ENCODE measurements around the gene ZNF385B.

The ZNF385B gene

GRCh38 chr2:179560257-179560735 lies 301.1 kb downstream of the ZNF385B start:
- TF ChIP-seq EZH2phosphoT487 (IDR thresholded peaks at IDR 0.05; ENCODE audit: low read length) (no peak), EZH2 (optimal IDR thresholded peaks at IDR 0.05; ENCODE audit: low read depth, low read length) (no peak)
- TF ChIP-seq, protein P1, sequence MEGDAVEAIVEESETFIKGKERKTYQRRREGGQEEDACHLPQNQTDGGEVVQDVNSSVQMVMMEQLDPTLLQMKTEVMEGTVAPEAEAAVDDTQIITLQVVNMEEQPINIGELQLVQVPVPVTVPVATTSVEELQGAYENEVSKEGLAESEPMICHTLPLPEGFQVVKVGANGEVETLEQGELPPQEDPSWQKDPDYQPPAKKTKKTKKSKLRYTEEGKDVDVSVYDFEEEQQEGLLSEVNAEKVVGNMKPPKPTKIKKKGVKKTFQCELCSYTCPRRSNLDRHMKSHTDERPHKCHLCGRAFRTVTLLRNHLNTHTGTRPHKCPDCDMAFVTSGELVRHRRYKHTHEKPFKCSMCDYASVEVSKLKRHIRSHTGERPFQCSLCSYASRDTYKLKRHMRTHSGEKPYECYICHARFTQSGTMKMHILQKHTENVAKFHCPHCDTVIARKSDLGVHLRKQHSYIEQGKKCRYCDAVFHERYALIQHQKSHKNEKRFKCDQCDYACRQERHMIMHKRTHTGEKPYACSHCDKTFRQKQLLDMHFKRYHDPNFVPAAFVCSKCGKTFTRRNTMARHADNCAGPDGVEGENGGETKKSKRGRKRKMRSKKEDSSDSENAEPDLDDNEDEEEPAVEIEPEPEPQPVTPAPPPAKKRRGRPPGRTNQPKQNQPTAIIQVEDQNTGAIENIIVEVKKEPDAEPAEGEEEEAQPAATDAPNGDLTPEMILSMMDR (IDR thresholded peaks at IDR 0.05; ENCODE audit: low read length): no peak
- no peak overlapping the region for H3K27ac ChIP-seq (ENCODE audit: low read length)
- no peak for DNase-seq

GRCh38 chr2:179559108-179559806 lies 302.2 kb downstream of the ZNF385B start:
- no peak overlapping the region for H3K4me3 ChIP-seq (ENCODE audit: low read length)
- H3K9me3 ChIP-seq (replicated peaks; ENCODE audit: insufficient read depth, low read length): no peaks in the 10 kb centered on the region
- H3K27me3 ChIP-seq (replicated peaks; ENCODE audit: insufficient read depth, low read length): no peaks in the 10 kb centered on the region
- no peaks in the 10 kb centered on the region for H3K79me2 ChIP-seq (ENCODE audit: low read length)
- no peak overlapping the region for H2AFZ ChIP-seq (ENCODE audit: low read length)
- H3K9ac ChIP-seq (ENCODE audit: low read length): no peak overlapping the region
- no peaks in the 10 kb centered on the region for H3F3A ChIP-seq (ENCODE audit: insufficient read depth, low read length)
- no peaks in the 10 kb centered on the region for H3K9me2 ChIP-seq (replicated peaks; ENCODE audit: insufficient read depth, low read length)
- DNase-seq: no peak
- H3K36me3 ChIP-seq (replicated peaks; ENCODE audit: insufficient read depth, low read length): no peaks in the 10 kb centered on the region
- no peaks in the 10 kb centered on the region for H4K20me1 ChIP-seq (ENCODE audit: insufficient read depth, low read length)
- no peak overlapping the region for H3K4me2 ChIP-seq (ENCODE audit: low read depth, low read length)
- H3K27ac ChIP-seq (ENCODE audit: low read length): no peak overlapping the region
- no peak for TF ChIP-seq EZH2phosphoT487 (IDR thresholded peaks at IDR 0.05; ENCODE audit: low read length)
- TF ChIP-seq EZH2 (optimal IDR thresholded peaks at IDR 0.05; ENCODE audit: low read depth, low read length): no peak
- TF ChIP-seq, protein P1 (IDR thresholded peaks at IDR 0.05; ENCODE audit: low read length): no peak
- H3K4me1 ChIP-seq (ENCODE audit: low read length): peaks cover 4% of the 10 kb centered on the region; the same call in 1 of the 2 replicates

More at GRCh38 chr2:179560257-179560735, 301.1 kb downstream of the ZNF385B start:
- no peaks in the 10 kb centered on the region for H3K27me3 ChIP-seq (replicated peaks; ENCODE audit: insufficient read depth, low read length)
- no peak overlapping the region for H3K4me2 ChIP-seq (ENCODE audit: low read depth, low read length)
- no peaks in the 10 kb centered on the region for H3K9me2 ChIP-seq (replicated peaks; ENCODE audit: insufficient read depth, low read length)
- no peaks in the 10 kb centered on the region for H4K20me1 ChIP-seq (ENCODE audit: insufficient read depth, low read length)
- H3F3A ChIP-seq (ENCODE audit: insufficient read depth, low read length): no peaks in the 10 kb centered on the region
- no peak overlapping the region for H2AFZ ChIP-seq (ENCODE audit: low read length)
- H3K36me3 ChIP-seq (replicated peaks; ENCODE audit: insufficient read depth, low read length): no peaks in the 10 kb centered on the region
- H3K79me2 ChIP-seq (ENCODE audit: low read length): no peaks in the 10 kb centered on the region
- H3K4me3 ChIP-seq (ENCODE audit: low read length): no peak overlapping the region
- H3K9me3 ChIP-seq (replicated peaks; ENCODE audit: insufficient read depth, low read length): no peaks in the 10 kb centered on the region
- peaks cover 4% of the 10 kb centered on the region; the same call in 1 of the 2 replicates for H3K4me1 ChIP-seq (ENCODE audit: low read length)
- no peak overlapping the region for H3K9ac ChIP-seq (ENCODE audit: low read length)

GRCh38 chr2:179558010-179558934 lies 303.1 kb downstream of the ZNF385B start:
- Histone ChIP-seq H3K4me1 (ENCODE audit: low read length) (peaks cover 4% of the 10 kb centered on the region; the same call in 1 of the 2 replicates), H2AFZ (ENCODE audit: low read length) (no peak overlapping the region), H3K79me2 (ENCODE audit: low read length) (no peaks in the 10 kb centered on the region), H4K20me1 (ENCODE audit: insufficient read depth, low read length) (no peaks in the 10 kb centered on the region), H3K4me2 (ENCODE audit: low read depth, low read length) (no peak overlapping the region), H3K4me3 (ENCODE audit: low read length) (no peak overlapping the region), H3K9me2 (replicated peaks; ENCODE audit: insufficient read depth, low read length) (no peaks in the 10 kb centered on the region), H3K27ac (ENCODE audit: low read length) (no peak overlapping the region), H3K9ac (ENCODE audit: low read length) (no peak overlapping the region), H3K27me3 (replicated peaks; ENCODE audit: insufficient read depth, low read length) (no peaks in the 10 kb centered on the region), H3F3A (ENCODE audit: insufficient read depth, low read length) (no peaks in the 10 kb centered on the region), H3K36me3 (replicated peaks; ENCODE audit: insufficient read depth, low read length) (no peaks in the 10 kb centered on the region), H3K9me3 (replicated peaks; ENCODE audit: insufficient read depth, low read length) (no peaks in the 10 kb centered on the region)
- TF ChIP-seq EZH2phosphoT487 (IDR thresholded peaks at IDR 0.05; ENCODE audit: low read length) (no peak), EZH2 (optimal IDR thresholded peaks at IDR 0.05; ENCODE audit: low read depth, low read length) (no peak)
- TF ChIP-seq, protein P1 (IDR thresholded peaks at IDR 0.05; ENCODE audit: low read length): no peak
- DNase-seq: no peak

All from MM.1S (cell line).